ENCODE measurements around the gene ADARB2. TPM values are rescaled to one million over a fixed set of nuclear protein-coding genes. Genes with fewer than 3 reads are reported as not detected.

Gene ADARB2
- total RNA-seq, 1 donor, result 1.1 TPM

- no peak for DNase-seq (ENCODE audit: low read depth in 2 of 3, low spot score in 2 of 3)
These were observed 72.2 kb downstream of the ADARB2 start for GRCh38 chr10:1665021-1665661.

- no peak for DNase-seq (ENCODE audit: low read depth in 2 of 3, low spot score in 2 of 3)
These were observed 72.9 kb downstream of the ADARB2 start for GRCh38 chr10:1664333-1664964.

GRCh38 chr10:1663226-1663625, 74.1 kb downstream of the ADARB2 start:
- no peak for DNase-seq (ENCODE audit: low read depth in 2 of 3, low spot score in 2 of 3)

- DNase-seq (ENCODE audit: low read depth in 2 of 3, low spot score in 2 of 3), result no peak
These were observed 74.8 kb downstream of the ADARB2 start for GRCh38 chr10:1662438-1663025.

GRCh38 chr10:1661859-1662437, 75.4 kb downstream of the ADARB2 start:
- DNase-seq (ENCODE audit: low read depth in 2 of 3, low spot score in 2 of 3), result no peak

- DNase-seq (ENCODE audit: low read depth in 2 of 3, low spot score in 2 of 3), result no peak
These were observed 75.9 kb downstream of the ADARB2 start for GRCh38 chr10:1661416-1661815.

- DNase-seq (ENCODE audit: low read depth in 2 of 3, low spot score in 2 of 3), result no peak
These were observed 76.5 kb downstream of the ADARB2 start for GRCh38 chr10:1660815-1661214.

- DNase-seq (ENCODE audit: low read depth in 2 of 3, low spot score in 2 of 3), result no peak
These were observed 76.9 kb downstream of the ADARB2 start for GRCh38 chr10:1660386-1660785.

- DNase-seq (ENCODE audit: low read depth in 2 of 3, low spot score in 2 of 3), result no peak
These were observed 78.0 kb downstream of the ADARB2 start for GRCh38 chr10:1659221-1659791.

- DNase-seq (ENCODE audit: low read depth in 2 of 3, low spot score in 2 of 3), result no peak
These were observed 78.7 kb downstream of the ADARB2 start for GRCh38 chr10:1658658-1659057.

GRCh38 chr10:1657479-1657878, 79.8 kb downstream of the ADARB2 start:
- DNase-seq (ENCODE audit: low read depth in 2 of 3, low spot score in 2 of 3), result no peak

- DNase-seq (ENCODE audit: low read depth in 2 of 3, low spot score in 2 of 3), result no peak
These were observed 82.0 kb downstream of the ADARB2 start for GRCh38 chr10:1655367-1655766.

GRCh38 chr10:1654811-1655356, 82.4 kb downstream of the ADARB2 start:
- no peak for DNase-seq (ENCODE audit: low read depth in 2 of 3, low spot score in 2 of 3)

GRCh38 chr10:1654247-1654646, 83.1 kb downstream of the ADARB2 start:
- DNase-seq (ENCODE audit: low read depth in 2 of 3, low spot score in 2 of 3), result no peak

GRCh38 chr10:1653321-1653720, 84.0 kb downstream of the ADARB2 start:
- DNase-seq (ENCODE audit: low read depth in 2 of 3, low spot score in 2 of 3), result no peak

GRCh38 chr10:1652151-1652550, 85.2 kb downstream of the ADARB2 start:
- no peak for DNase-seq (ENCODE audit: low read depth in 2 of 3, low spot score in 2 of 3)

- DNase-seq (ENCODE audit: low read depth in 2 of 3, low spot score in 2 of 3), result no peak
These were observed 85.9 kb downstream of the ADARB2 start for GRCh38 chr10:1651270-1651966.

GRCh38 chr10:1650542-1651269, 86.6 kb downstream of the ADARB2 start:
- DNase-seq (ENCODE audit: low read depth in 2 of 3, low spot score in 2 of 3), result no peak

- no peak for DNase-seq (ENCODE audit: low read depth in 2 of 3, low spot score in 2 of 3)
These were observed 88.7 kb downstream of the ADARB2 start for GRCh38 chr10:1648648-1649047.

GRCh38 chr10:1646332-1646731, 91.0 kb downstream of the ADARB2 start:
- no peak for DNase-seq (ENCODE audit: low read depth in 2 of 3, low spot score in 2 of 3)

All from hematopoietic multipotent progenitor cell (in vitro differentiated cells).